GM19324 (cell line): ENCODE measurements around the gene AQP9.

ENCODE experiments used
- ATAC-seq: cut with Tn5 transposase; IDR thresholded peaks from one replicate; pipeline ENCODE4 v1.9.1; 2021; ENCODE audit warnings: mild to moderate bottlenecking, moderate library complexity; ENCODE audit not compliant: unreplicated experiment, low FRiP score

The AQP9 gene

GRCh38 chr15:58221591-58222241 is 83.5 kb downstream of the AQP9 start:
- no peak for ATAC-seq

GRCh38 chr15:58222679-58223078 is 84.5 kb downstream of the AQP9 start:
- no peak for ATAC-seq

- ATAC-seq = no peak
Observed at GRCh38 chr15:58223432-58223831, 85.3 kb downstream of the AQP9 start.

- ATAC-seq = no peak
Observed at GRCh38 chr15:58224068-58224467, 85.9 kb downstream of the AQP9 start.

GRCh38 chr15:58227706-58228543 is 89.7 kb downstream of the AQP9 start:
- ATAC-seq = no peak

- ATAC-seq = no peak
Observed at GRCh38 chr15:58228718-58229117, 90.5 kb downstream of the AQP9 start.

GRCh38 chr15:58229297-58229768 is 91.2 kb downstream of the AQP9 start:
- ATAC-seq = no peak

GRCh38 chr15:58232281-58233065 is 94.3 kb downstream of the AQP9 start:
- ATAC-seq = no peak

- no peak for ATAC-seq
Observed at GRCh38 chr15:58233341-58233740, 95.2 kb downstream of the AQP9 start.
